GM18526 (cell line): ENCODE data around the gene HSD17B11.

Experiments
- POLR2A ChIP-seq: IDR thresholded peaks from 3 replicates; pipeline ENCODE4 v1.6.1; 2011; ENCODE audit not compliant: insufficient read length; ENCODE audit errors: extremely low read depth

Gene HSD17B11

GRCh38 chr4:87321888-87322287 is 69.1 kb downstream of the HSD17B11 start:
- TF ChIP-seq POLR2A = no peak

GRCh38 chr4:87317527-87317926 is 73.5 kb downstream of the HSD17B11 start:
- TF ChIP-seq POLR2A = no peak

- no peak for TF ChIP-seq POLR2A
Observed at GRCh38 chr4:87316961-87317360, 74.0 kb downstream of the HSD17B11 start.

GRCh38 chr4:87313756-87314155 is 77.2 kb downstream of the HSD17B11 start:
- no peak for TF ChIP-seq POLR2A

- no peak for TF ChIP-seq POLR2A
Observed at GRCh38 chr4:87311684-87312083, 79.3 kb downstream of the HSD17B11 start.

- no peak for TF ChIP-seq POLR2A
Observed at GRCh38 chr4:87310691-87311335, 80.2 kb downstream of the HSD17B11 start.

- TF ChIP-seq POLR2A = no peak
Observed at GRCh38 chr4:87309625-87310024, 81.4 kb downstream of the HSD17B11 start.

GRCh38 chr4:87306056-87306455 is 84.9 kb downstream of the HSD17B11 start:
- no peak for TF ChIP-seq POLR2A

GRCh38 chr4:87305562-87305961 is 85.4 kb downstream of the HSD17B11 start:
- no peak for TF ChIP-seq POLR2A

GRCh38 chr4:87304745-87305432 is 86.1 kb downstream of the HSD17B11 start:
- no peak for TF ChIP-seq POLR2A

GRCh38 chr4:87299898-87300297 is 91.1 kb downstream of the HSD17B11 start:
- no peak for TF ChIP-seq POLR2A

- TF ChIP-seq POLR2A = no peak
Observed at GRCh38 chr4:87298362-87298761, 92.6 kb downstream of the HSD17B11 start.

GRCh38 chr4:87286970-87287369 is 104.0 kb downstream of the HSD17B11 start:
- no peak for TF ChIP-seq POLR2A
